Measurements from ENCODE around the gene L1CAM. TPM values are rescaled to one million over a fixed set of nuclear protein-coding genes. Genes with fewer than 3 reads are reported as not detected.

Gene L1CAM
- total RNA-seq, 1 donor from 2014 or later, result 16.6 TPM

- Mint-ChIP-seq H3K27ac (ENCODE audit: unreplicated experiment) (no peak overlapping the region), H3K4me3 (ENCODE audit: unreplicated experiment) (no peak overlapping the region)
Measured at GRCh38 chrX:153880440-153880815, 5.5 kb downstream of the L1CAM start.

GRCh38 chrX:153879741-153880439 lies 6.1 kb downstream of the L1CAM start:
- no peak for DNase-seq (ENCODE audit: extremely low spot score, unreplicated experiment)
- TF ChIP-seq CTCF (IDR thresholded peaks at IDR 0.05), result no peak
- no peak overlapping the region for H3K27ac Mint-ChIP-seq (ENCODE audit: unreplicated experiment)
- H3K27me3 Mint-ChIP-seq (ENCODE audit: unreplicated experiment), result no peaks in the 10 kb centered on the region
- H3K36me3 Mint-ChIP-seq (ENCODE audit: unreplicated experiment), result no peaks in the 10 kb centered on the region
- peaks cover 16% of the 10 kb centered on the region for H3K4me1 Mint-ChIP-seq (ENCODE audit: unreplicated experiment)
- H3K4me3 Mint-ChIP-seq (ENCODE audit: unreplicated experiment), result no peak overlapping the region
- peaks cover 1% of the 10 kb centered on the region for H3K9me3 Mint-ChIP-seq (ENCODE audit: unreplicated experiment)

More at GRCh38 chrX:153880440-153880815, 5.5 kb downstream of the L1CAM start:
- Mint-ChIP-seq H3K4me1 (ENCODE audit: unreplicated experiment) (peaks cover 18% of the 10 kb centered on the region), H3K9me3 (ENCODE audit: unreplicated experiment) (no peaks in the 10 kb centered on the region), H3K36me3 (ENCODE audit: unreplicated experiment) (no peaks in the 10 kb centered on the region), H3K27me3 (ENCODE audit: unreplicated experiment) (no peaks in the 10 kb centered on the region)
- no peak for TF ChIP-seq CTCF (IDR thresholded peaks at IDR 0.05)
- DNase-seq (ENCODE audit: extremely low spot score, unreplicated experiment), result no peak

GRCh38 chrX:153878969-153879653 lies 6.9 kb downstream of the L1CAM start:
- Mint-ChIP-seq H3K36me3 (ENCODE audit: unreplicated experiment) (no peaks in the 10 kb centered on the region), H3K4me1 (ENCODE audit: unreplicated experiment) (peaks cover 14% of the 10 kb centered on the region), H3K9me3 (ENCODE audit: unreplicated experiment) (peaks cover 6% of the 10 kb centered on the region), H3K27me3 (ENCODE audit: unreplicated experiment) (no peaks in the 10 kb centered on the region), H3K4me3 (ENCODE audit: unreplicated experiment) (no peak overlapping the region), H3K27ac (ENCODE audit: unreplicated experiment) (no peak overlapping the region)
- DNase-seq (ENCODE audit: extremely low spot score, unreplicated experiment), result no peak
- no peak for TF ChIP-seq CTCF (IDR thresholded peaks at IDR 0.05)

- DNase-seq (ENCODE audit: extremely low spot score, unreplicated experiment), result no peak
- no peaks in the 10 kb centered on the region for H3K27me3 Mint-ChIP-seq (ENCODE audit: unreplicated experiment)
- peaks cover 6% of the 10 kb centered on the region for H3K9me3 Mint-ChIP-seq (ENCODE audit: unreplicated experiment)
- H3K36me3 Mint-ChIP-seq (ENCODE audit: unreplicated experiment), result no peaks in the 10 kb centered on the region
- H3K4me3 Mint-ChIP-seq (ENCODE audit: unreplicated experiment), result no peak overlapping the region
- no peak for TF ChIP-seq CTCF (IDR thresholded peaks at IDR 0.05)
- no peak overlapping the region for H3K27ac Mint-ChIP-seq (ENCODE audit: unreplicated experiment)
- peaks cover 14% of the 10 kb centered on the region for H3K4me1 Mint-ChIP-seq (ENCODE audit: unreplicated experiment)
Measured at GRCh38 chrX:153878345-153878744, 7.6 kb downstream of the L1CAM start.

GRCh38 chrX:153877571-153878261 lies 8.3 kb downstream of the L1CAM start:
- no peak for DNase-seq (ENCODE audit: extremely low spot score, unreplicated experiment)
- no peaks in the 10 kb centered on the region for H3K36me3 Mint-ChIP-seq (ENCODE audit: unreplicated experiment)
- peaks cover 6% of the 10 kb centered on the region for H3K9me3 Mint-ChIP-seq (ENCODE audit: unreplicated experiment)
- H3K27ac Mint-ChIP-seq (ENCODE audit: unreplicated experiment), result no peak overlapping the region
- peaks cover 14% of the 10 kb centered on the region for H3K4me1 Mint-ChIP-seq (ENCODE audit: unreplicated experiment)
- TF ChIP-seq CTCF (IDR thresholded peaks at IDR 0.05), result no peak
- H3K4me3 Mint-ChIP-seq (ENCODE audit: unreplicated experiment), result no peak overlapping the region
- no peaks in the 10 kb centered on the region for H3K27me3 Mint-ChIP-seq (ENCODE audit: unreplicated experiment)

Data from osteocyte (in vitro differentiated cells).